SU-DHL-6 (cell line): ENCODE data around the gene TERB1.

Experiments used
- H2AFZ ChIP-seq: fragments of 200-600 bp; sonication (generic); 2 replicates; pipeline ENCODE4 v1.6.1; 2014; ENCODE audit warnings: low read depth, mild to moderate bottlenecking, moderate library complexity, mixed read lengths, antibody characterized with exemption, low read length; ENCODE audit not compliant: severe bottlenecking
- H3F3A ChIP-seq: fragments of 200-600 bp; shearing (Covaris generic); 2 replicates; pipeline ENCODE4 v1.6.0; 2016; ENCODE audit warnings: antibody characterized with exemption, mild to moderate bottlenecking; ENCODE audit not compliant: insufficient read depth
- H3K27ac ChIP-seq: fragments of 200-600 bp; sonication (generic); 2 replicates; pipeline ENCODE4 v1.5.1; 2016; ENCODE audit warnings: low read depth, mild to moderate bottlenecking, low read length, moderate library complexity, mixed read lengths
- H3K27me3 ChIP-seq: fragments of 200-600 bp; sonication (generic), shearing (Covaris generic); 2 replicates; pipeline ENCODE4 v1.6.0; 2014; ENCODE audit warnings: mild to moderate bottlenecking, low read length
- H3K36me3 ChIP-seq: fragments of 200-600 bp; sonication (generic); 2 replicates; pipeline ENCODE4 v1.6.1; 2014; ENCODE audit warnings: mild to moderate bottlenecking, low read length, mixed read lengths
- H3K4me2 ChIP-seq: fragments of 300-600, 200-600 bp; shearing (Covaris generic), sonication (generic); 2 replicates; pipeline ENCODE4 v1.6.0; 2014; ENCODE audit warnings: low read length, low read depth, mild to moderate bottlenecking; ENCODE audit not compliant: poor library complexity, severe bottlenecking
- H3K4me3 ChIP-seq: fragments of 200-600 bp; sonication (generic); 2 replicates; pipeline ENCODE4 v1.5.1; 2014; ENCODE audit warnings: antibody characterized with exemption, low read length, mild to moderate bottlenecking, mixed read lengths; ENCODE audit not compliant: insufficient read depth, poor library complexity, severe bottlenecking
- H3K79me2 ChIP-seq: fragments of 200-600 bp; sonication (generic); 2 replicates; pipeline ENCODE4 v1.6.1; 2014; ENCODE audit warnings: mild to moderate bottlenecking, low read length, moderate library complexity; ENCODE audit not compliant: insufficient read depth
- H3K9ac ChIP-seq: fragments of 200-600 bp; sonication (generic); 2 replicates; pipeline ENCODE4 v1.7.0; 2014; ENCODE audit warnings: mild to moderate bottlenecking, low read length
- H3K9me2 ChIP-seq: fragments of 200-600 bp; sonication (generic); replicated peaks from 2 replicates; pipeline ENCODE4 v1.6.1; 2014; ENCODE audit warnings: low read length; ENCODE audit not compliant: insufficient read depth
- H3K9me3 ChIP-seq: fragments of 200-600 bp; sonication (generic); 2 replicates; pipeline ENCODE4 v1.6.1; 2014; ENCODE audit warnings: low read length, mixed read lengths; ENCODE audit not compliant: insufficient read depth
- H4K20me1 ChIP-seq: fragments of 200-600 bp; sonication (generic); 2 replicates; pipeline ENCODE4 v1.6.1; 2014; ENCODE audit warnings: low read depth, mild to moderate bottlenecking, antibody characterized with exemption, low read length, moderate library complexity, mixed read lengths
- CTCF ChIP-seq: fragments of 200-600 bp; sonication (generic); IDR thresholded peaks from one replicate; pipeline ENCODE4 v1.5.1; 2017; ENCODE audit warnings: antibody characterized with exemption, mild to moderate bottlenecking, low read length, moderate library complexity; ENCODE audit not compliant: insufficient read depth, poor library complexity, severe bottlenecking
- EZH2phosphoT487 ChIP-seq: fragments of 200-600 bp; sonication (generic), shearing (Covaris generic); conservative IDR thresholded peaks from 2 replicates; pipeline ENCODE4 v1.6.1; 2018; ENCODE audit warnings: mild to moderate bottlenecking, antibody characterized with exemption, low read length, moderate library complexity, mixed read lengths

Gene TERB1

GRCh38 chr16:66830422-66831404 lies 29.3 kb upstream of the TERB1 start, which contains the start of gene NAE1:
Gene NAE1 (minus strand): TSS chr16:66830976. CDS start chr16:66830899, 77 bp downstream.
- Histone ChIP-seq H3F3A (peaks cover 13% of the 10 kb centered on the region), H2AFZ (peak within 1 kb of the TSS; percentile 50), H4K20me1 (no peaks in the 10 kb centered on the region), H3K4me2 (peak within 1 kb of the TSS; percentile 89), H3K79me2 (peaks cover 24% of the 10 kb centered on the region), H3K36me3 (peaks cover 5% of the 10 kb centered on the region; the same call in 1 of the 2 replicates), H3K9me2 (no peaks in the 10 kb centered on the region), H3K27ac (peak within 1 kb of the TSS; percentile 65), H3K27me3 (no peaks in the 10 kb centered on the region), H3K9me3 (no peaks in the 10 kb centered on the region), H3K4me3 (peak within 1 kb of the TSS; percentile 88), H3K9ac (peak within 1 kb of the TSS; percentile 88)
- TF ChIP-seq EZH2phosphoT487 (no peak), CTCF (peak; percentile 91)

- H3K9me3 ChIP-seq = no peaks in the 10 kb centered on the region
- no peaks in the 10 kb centered on the region for H3K9me2 ChIP-seq
- no peak overlapping the region for H3K27ac ChIP-seq
- peaks cover 29% of the 10 kb centered on the region for H3K36me3 ChIP-seq
- H2AFZ ChIP-seq = no peak overlapping the region
- peaks cover 3% of the 10 kb centered on the region; the same call in 1 of the 2 replicates for H3F3A ChIP-seq
- no peak overlapping the region for H3K4me3 ChIP-seq
- no peaks in the 10 kb centered on the region for H3K27me3 ChIP-seq
- H3K79me2 ChIP-seq = peaks cover 8% of the 10 kb centered on the region
- H3K4me2 ChIP-seq = no peak overlapping the region
- no peaks in the 10 kb centered on the region for H4K20me1 ChIP-seq
- TF ChIP-seq EZH2phosphoT487 = no peak
- no peak for TF ChIP-seq CTCF
- H3K9ac ChIP-seq = no peak overlapping the region
These were observed 22.6 kb upstream of the TERB1 start for GRCh38 chr16:66824006-66824405.

GRCh38 chr16:66814734-66815133 lies 13.3 kb upstream of the TERB1 start:
- Histone ChIP-seq H3K27me3 (no peaks in the 10 kb centered on the region), H3F3A (no peaks in the 10 kb centered on the region), H4K20me1 (no peaks in the 10 kb centered on the region), H3K4me3 (no peak overlapping the region), H3K9me2 (no peaks in the 10 kb centered on the region), H3K9me3 (no peaks in the 10 kb centered on the region), H3K36me3 (peaks cover 34% of the 10 kb centered on the region), H2AFZ (no peak overlapping the region), H3K27ac (no peak overlapping the region), H3K4me2 (no peak overlapping the region), H3K79me2 (no peaks in the 10 kb centered on the region), H3K9ac (no peak overlapping the region)
- TF ChIP-seq CTCF = no peak
- no peak for TF ChIP-seq EZH2phosphoT487
